Activated T-cell treated with anti-CD3 and anti-CD28 coated beads for 1 hour (primary cell): ENCODE results near the gene PKNOX1.
"Not testable (repeated sequence)": the region's sequence is repeated elsewhere in the genome, so short reads cannot be mapped to it uniquely, and the experiment has no call there.

Experiments
- DNase-seq: peaks from one replicate; pipeline ENCODE4 v3.0.0-alpha.2; 2020; ENCODE audit warnings: low read depth

The PKNOX1 gene

DNA sequence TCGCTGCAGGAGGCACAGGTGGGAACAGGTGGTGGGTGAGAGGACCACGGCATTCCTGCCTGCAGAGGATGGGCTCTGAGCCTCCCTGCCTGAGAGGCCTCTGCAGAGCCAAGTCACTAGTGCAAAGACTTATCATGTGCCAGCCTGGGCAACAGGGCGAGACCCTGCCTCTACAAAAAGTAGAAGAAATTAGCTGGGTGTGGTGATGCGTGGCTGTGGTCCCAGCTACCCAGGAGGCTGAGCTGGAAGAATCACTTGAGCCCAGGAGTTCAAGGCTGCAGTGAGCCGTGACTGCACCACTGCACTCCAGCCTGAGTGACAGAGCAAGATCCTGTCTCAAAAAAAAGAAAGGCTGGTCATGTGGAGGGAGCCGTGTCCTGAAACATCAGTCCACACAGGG lies 46.4 kb downstream of the PKNOX1 start:
- no peak for DNase-seq

DNA sequence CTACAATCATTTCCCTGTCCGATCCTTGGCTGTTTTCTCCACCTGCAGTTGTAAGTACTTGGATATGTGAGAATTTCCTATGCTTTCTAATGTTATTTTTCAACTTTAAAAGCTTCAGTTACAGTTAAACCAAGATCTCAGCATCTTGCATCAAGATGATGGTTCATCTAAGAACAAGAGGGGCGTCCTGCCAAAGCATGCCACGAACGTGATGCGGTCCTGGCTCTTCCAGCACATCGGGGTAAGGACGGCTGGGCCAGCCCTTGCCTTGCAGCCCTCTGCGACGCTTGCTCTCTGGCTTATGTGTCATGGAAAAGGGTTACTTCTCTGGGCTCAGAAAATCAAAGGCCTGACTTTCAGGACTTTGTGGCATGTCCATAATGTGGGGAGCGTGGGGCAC lies 46.8 kb downstream of the PKNOX1 start:
- no peak for DNase-seq

DNA sequence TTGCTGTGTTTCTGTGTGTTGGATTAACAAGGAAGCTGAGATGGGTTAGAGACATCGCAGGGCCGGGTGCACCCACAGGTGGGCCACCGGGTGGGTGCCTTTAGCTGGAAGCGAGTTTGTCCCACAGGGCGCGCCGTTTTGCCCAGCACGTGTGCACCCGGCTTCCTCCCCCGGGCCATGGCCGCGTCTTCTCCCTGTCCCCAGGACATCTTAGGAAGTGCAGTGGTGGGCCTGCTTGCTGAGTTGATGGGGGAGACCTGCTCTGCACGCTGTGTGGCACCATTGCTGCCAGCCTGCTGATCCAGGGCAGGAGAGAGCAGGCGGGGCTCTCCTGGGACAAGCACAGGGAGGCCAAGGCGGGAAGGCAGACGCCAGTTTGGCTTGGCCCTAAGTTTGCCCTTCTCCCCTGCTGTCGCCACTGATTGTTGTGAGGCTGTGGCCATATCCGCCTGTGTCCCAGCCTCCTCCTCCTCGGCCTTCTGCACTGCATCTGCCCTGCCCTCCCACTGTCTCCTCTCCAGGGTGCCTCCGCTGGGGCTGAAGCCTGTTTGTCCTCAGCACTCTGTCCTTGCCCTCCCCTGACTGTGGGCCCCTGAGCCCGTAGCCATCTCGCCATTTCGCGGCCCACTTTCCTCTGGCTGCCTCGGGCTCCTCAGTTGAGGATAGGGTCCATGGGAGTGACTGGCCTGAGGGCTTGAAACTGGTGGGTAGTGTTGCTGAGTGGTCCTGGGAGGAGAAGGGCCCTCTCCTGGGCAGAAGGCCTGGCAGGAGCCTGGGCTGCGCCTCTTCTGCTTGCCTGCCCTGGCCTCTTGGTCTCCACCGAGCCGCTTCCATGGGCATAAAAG lies 47.6 kb downstream of the PKNOX1 start:
- DNase-seq: no peak

DNA sequence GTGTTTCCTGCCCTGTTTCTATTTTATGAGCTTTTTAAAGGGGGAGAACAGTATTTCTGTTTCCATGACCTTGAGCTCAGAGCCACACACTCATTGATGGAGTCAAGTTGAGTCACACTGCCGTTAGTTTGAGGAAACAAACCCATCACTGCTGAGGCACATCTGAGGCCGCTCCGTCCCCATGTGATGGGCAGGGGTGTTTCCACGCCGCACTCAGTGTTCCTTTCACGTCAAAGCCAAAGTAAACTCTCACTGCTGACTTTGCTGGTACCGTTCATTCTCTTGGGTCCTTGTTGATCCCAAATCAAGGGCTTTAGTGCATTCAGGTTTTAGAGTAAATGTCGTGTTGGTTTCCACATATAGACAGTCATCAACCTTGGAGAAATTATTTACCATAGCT lies 48.8 kb downstream of the PKNOX1 start:
- DNase-seq: no peak

DNA sequence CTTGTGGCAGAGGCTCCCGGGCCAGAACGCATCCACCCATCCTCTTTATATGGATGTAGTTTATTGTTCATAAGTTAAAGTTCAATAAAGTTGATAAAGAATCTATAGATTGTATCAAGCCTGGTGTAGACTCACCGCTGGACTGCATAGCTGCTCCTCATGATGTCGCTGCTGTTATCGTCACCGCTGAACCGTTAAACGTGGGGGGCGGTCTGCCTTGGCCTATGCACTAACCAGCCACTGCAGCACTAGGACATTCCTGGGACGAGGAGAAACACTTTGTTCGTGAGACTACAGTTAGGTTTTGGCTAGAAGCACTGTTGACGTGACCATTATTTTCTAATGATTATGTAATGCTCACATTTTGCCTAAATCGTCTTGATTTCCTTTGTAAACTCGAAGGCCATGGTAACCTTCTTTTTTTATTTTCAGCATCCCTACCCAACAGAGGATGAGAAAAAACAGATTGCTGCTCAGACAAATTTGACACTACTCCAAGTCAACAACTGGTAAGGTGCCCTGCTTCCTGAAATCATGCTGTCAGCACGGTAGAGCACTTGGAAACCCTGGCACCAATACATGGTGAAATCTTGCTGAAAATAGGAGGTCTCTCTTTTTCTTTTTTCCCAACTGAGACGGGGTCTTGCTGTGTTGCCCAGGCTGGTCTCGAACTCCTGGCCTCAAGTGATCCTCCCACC lies 50.2 kb downstream of the PKNOX1 start:
- DNase-seq: no peak

DNA sequence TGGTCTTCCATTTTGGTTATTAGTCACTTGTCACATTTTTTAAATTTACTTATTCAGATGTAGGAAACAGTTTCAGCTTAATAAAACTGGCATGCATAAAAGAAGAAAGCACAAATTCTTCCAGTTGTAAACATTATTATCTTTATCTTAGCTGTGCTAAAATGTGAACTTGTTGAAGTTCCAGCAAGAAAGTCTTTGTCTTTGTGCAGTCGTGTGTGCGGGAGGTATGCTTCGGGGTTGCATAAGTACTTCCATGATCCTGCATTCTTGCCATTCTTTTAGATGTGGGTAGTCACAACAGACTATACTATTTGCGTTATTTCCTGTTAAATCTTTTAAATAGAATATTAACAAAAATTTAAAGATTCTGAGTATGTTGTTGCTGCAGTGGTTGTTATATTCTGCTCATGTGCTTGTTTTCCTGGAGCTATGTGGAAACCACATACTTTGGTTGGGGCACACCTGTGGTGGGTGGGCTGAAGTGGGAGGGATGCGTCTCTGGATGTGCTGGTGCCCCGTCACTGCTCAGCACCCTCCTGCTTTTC lies 51.3 kb downstream of the PKNOX1 start:
- DNase-seq: no peak

DNA sequence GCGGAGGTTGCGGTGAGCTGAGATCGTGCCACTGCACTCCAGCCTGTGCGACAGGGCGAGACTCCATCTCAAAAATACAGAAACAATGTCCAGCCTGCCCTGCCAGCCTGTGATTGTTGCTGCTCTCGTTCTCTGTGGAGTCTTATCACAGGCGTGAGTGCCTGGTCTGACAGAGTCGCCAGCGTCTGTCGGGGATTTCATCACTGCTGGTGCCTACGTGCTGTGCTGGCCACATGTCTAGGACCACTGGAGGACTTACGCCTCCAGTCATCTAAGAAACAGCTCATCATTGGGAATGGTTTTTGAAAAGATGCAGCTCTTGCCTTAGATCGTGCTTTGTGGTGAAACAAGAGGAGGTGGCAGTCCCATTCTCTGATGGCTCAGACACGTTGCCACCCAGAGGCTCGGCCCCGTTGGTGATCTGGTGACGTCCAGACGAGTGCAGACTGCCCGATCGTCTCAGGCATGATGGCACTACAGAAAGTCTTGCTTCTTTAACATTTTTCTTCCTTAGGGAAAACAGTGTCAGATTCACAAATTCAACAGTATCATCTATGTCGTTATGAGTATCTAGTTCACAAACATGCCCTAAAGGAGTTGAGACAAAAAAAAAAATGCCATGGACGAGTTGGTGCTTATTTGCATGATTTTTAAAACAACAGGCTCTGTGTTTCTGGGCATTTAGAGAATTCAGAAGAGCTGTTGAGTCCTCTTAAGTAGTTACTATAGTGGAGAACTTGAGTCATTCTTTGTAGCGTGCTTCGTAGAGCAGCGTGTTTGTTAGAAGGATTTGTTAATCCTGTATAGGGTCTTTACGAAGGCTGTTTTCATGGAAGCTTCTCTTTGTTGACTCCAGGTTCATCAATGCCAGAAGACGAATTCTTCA lies 53.7 kb downstream of the PKNOX1 start:
- no peak for DNase-seq

DNA sequence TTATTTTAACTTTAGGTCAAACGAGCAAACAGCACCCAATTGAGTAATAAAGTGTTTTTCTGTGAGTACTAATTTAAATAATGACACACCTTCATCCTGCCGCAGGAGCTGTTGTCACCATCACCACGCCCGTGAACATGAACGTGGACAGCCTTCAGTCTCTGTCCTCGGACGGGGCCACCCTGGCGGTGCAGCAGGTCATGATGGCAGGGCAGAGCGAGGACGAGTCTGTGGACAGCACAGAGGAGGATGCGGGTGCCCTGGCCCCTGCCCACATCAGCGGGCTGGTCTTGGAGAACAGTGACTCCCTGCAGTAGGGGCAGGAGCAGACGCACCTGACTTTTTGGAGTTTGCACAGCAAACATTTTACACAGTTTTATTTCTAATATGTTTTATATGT lies 55.4 kb downstream of the PKNOX1 start:
- DNase-seq: no peak

DNA sequence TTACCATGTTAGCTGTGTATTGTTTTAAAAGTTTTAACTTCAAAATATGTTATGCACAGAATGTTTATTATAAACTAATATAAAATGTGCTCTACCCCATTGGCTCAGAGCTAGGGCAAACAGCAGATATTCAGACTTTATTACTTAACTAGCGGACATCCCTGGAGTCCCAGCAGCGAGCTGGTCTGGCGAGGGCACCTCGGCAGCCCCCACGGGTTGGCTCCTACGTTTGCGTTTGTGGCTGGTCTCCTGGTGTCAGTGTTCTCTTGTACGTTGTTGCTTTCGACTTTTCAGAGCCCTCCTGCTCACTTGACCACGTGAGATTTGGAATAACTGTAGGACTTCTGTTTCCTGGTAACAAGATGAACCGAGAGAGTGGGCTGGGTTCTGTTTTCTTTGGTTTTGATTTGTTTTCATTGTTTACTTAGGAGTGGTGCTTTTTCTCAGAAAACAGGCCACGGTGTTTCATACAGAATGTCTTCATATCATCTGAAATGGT lies 56.8 kb downstream of the PKNOX1 start:
- DNase-seq: no peak

DNA sequence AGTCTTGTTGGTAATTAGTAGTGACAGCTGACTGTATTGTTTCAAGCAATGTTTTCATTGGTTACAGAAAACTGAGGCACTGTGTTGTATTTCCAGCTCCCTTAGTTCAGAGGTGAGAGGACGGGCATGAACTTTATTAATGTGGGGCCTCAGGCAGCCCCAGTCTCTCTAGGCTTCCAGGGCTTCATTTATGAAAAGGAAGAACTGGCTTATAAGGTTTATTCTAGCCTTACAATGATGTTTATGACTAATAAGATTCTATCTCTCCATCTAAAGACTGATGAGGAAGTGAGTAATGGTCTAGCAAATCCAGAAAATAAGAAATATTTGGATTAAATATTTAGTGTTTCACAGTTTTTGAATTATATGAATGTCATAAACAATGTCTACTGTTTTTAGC lies 59.7 kb downstream of the PKNOX1 start:
- no peak for DNase-seq

DNA sequence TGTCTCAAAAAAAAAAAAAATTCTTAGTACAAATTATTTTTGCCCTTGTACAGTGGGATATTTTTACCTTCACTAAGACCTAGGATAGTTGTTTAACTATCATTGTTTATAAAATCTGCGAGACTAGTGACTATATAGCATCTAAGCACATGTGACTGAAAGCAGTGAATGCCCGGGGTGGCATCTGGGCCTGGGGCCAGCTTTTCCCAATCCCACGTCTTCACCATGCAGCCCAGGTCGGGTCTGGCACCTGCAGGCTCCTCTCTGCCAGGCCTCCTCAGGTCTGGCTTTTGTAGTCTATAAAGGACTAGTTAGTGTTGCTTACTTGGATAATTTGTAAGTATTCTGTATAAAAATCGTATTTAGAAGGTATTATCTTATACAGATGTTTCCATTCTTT lies 60.5 kb downstream of the PKNOX1 start:
- no peak for DNase-seq

DNA sequence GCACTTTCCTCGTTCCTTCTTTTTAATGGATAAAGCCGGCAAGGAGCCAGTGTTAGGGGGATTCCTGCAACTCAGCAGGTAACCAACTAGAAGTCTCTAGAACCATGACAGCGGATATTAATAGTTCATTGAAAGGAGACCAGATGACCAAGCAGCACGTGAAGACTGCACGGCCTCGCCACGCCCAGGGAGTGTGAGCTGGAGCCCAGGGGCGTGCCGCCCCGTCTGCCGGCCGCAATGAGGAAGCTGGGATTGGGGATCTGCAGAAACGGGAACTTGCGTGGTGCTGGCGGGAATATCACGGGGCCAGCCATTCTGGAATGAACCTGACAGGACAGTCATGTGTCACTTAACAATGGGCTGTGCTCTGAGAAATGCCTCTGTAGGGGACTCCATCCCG lies 62.5 kb downstream of the PKNOX1 start:
- DNase-seq: not testable (repeated sequence)

DNA sequence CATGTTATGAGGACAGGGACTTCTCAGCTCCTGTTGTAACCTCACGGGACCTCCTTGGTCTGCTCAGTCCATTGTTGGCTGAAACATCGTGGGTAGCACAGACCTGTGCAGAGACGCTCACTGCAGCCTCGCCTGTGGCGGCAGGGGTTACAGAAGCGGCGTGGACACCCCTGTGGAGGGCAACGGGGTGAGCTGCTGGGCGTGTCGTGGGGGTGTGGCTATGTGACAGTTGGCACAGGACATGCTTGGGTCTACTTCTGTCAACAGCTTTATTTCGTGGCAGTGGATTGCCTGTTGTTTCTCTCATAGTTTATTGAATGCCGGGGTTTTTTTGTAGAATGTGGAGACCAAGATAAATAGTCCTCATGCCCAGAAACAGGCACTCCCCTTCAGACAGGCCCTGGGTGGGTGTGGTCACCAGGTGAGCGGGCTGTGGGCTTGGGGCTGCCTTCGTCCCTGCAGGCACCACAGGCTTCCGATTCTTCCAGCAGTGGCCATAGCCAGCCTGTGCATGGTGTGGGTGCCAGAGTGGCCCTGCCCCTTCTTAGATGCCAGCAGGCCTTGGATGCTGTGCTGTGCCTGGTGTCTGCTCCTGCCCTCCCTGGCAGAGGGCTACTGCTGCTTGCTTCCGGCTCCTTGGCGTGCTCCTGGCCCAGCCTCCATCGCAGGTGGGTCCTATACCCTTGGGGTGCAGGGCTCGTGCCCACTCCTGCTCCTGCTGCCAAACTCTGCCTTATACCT lies 63.7 kb downstream of the PKNOX1 start:
- not testable (repeated sequence) for DNase-seq

DNA sequence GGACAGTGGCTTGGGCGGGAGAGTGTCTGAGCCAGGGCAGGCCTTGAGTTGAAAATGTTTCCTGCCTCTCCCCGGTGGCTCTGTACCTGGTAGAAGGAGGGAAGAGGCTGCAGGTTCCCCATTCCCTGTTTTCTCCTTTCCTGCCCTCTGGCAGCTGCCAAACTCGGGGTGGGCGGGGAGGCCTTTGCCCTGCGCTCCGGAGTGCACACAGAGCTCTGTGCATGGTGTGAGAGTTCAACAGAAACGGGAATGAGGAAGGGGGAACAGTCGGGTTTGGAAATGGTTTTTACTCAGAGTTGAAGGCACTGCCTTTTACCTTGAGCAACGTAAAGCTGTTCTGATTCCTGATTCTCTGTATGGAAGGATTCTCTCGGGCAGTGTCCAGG lies 64.3 kb downstream of the PKNOX1 start:
- not testable (repeated sequence) for DNase-seq

DNA sequence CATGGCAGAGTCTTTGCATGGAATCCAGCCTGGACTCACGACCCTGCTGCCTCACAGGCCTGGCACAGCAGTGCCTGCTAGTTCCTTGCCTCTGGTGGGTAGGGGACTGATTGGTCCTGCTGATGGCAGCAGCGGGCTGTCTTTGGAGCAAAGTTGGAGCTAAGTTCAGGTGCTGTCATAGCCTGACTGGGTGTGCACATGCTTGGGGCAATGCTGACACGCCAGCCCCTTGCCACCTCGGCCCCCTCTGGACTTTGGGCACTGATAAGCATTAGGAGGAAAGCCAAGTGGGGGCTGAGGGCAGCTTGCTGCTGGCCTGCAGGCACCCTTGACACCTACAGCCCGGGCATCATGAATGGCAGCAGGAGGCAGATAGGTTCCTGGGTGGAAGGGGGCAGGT lies 67.8 kb downstream of the PKNOX1 start:
- not testable (repeated sequence) for DNase-seq

DNA sequence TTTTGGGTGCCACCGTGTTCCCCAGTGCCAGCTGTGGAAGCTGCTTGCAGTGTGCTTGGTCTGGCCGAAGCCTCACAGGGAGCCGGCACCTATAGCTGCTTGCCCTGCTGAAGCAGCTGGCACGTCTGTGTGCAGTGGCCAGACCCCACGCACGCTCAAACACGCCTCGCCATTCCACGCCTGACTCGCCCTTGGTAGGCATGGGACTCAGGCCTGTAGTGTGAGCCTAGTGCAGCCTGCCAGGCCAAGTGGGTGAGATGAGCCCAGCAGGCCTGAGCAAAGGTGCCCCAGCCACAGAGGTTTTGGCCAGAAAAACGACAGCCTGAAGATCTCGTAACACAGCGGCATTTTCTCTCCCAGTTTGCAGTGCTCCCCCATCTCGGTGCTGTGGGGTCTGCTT lies 68.9 kb downstream of the PKNOX1 start:
- DNase-seq: not testable (repeated sequence)

DNA sequence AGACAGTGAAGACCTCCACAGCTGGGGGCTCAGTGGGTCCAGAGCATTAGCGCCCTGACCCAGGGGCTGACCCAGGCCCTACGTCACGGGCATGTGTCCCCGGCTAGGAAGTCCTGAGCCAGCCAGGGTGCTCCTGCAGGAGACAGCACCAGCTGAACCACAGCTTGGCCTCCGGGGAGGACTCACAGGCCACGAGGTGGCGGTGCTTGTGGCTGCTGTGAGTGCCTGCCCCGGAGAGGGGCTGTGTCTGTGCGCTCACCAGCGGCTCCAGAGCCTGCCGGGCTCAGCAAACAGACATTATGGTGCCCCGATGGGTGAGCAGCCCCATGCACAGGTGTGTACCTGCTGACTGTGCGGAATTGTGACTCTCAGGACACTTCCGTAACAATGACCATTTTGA lies 70.2 kb downstream of the PKNOX1 start:
- DNase-seq: not testable (repeated sequence)

DNA sequence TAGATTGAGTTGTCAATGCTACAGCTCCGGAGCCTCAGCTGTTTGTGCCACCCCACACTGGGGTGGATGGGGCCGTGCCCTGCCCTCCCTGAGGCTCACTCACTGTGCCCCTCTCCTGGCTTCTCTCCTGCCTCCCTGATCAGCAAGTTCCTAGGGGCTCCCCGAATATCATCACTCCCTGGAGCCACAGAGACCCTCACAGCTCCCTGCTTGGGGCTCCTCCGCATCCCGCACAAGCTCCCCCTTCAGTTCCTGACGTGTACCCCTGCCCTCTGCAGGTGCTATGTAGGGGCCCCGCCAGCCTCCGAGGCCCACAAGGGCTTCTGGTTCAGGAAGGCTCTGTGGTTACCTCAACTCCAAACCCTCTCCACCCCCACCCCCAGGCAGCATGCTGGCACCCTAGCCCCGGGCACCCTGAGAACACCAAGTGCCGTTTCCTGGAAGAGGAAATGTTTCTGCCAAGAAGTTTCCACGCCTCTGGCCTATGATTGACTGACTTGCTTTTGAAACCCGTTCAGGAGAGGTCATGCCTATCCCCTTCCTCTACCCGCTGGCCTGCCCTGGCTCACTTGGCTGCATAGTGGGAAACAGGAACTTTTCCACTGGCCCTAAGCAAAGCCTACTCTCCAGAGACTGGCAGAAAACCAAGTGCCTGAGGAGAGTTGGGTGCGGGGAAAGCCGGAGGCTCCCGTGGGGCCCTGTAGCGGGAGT lies 71.0 kb downstream of the PKNOX1 start:
- DNase-seq: not testable (repeated sequence)

DNA sequence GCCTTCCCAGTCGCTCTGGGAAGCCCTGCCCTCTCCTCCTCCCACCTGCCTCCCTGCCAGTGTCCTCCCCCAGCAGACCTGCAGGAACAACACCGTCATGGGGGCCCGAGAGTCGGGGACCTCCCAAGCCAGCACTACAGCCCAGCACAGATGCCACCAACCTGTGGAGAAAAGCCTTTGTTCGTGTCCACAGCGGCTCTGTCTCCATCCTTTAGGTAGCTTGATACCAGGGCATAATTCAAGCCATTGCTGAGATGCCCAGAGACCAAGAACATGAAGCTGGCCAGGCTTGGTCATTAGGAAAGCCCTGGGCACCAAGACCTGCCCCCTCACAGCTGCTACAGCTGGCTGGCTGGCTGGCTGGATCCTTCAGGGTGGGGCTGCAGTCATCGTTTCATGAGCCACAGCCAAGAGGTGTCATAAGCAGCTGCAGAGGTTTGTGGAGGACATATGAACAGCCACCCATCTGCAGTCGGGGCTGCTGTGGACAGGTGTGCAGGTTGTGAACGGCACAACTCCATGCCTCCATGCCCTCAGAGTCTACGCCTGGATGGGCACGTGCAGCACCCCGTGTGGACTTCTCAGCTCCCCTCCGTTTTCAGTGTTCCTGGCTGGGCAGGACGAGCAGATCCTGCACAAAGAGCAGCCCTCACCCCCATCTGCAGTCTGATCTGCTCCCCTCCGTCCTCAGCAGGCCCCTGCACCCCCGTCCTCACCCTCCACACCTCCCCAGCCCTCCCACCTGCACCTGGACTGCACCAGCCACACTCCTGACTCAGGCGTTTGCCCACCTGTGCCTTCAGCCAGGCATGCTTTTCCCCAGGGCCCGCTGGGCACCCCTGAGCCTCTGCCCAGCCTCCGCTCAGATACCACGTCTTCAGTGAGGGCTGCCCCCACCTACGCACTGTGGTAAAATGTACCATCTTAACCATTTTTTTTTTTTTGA lies 71.8 kb downstream of the PKNOX1 start:
- not testable (repeated sequence) for DNase-seq

DNA sequence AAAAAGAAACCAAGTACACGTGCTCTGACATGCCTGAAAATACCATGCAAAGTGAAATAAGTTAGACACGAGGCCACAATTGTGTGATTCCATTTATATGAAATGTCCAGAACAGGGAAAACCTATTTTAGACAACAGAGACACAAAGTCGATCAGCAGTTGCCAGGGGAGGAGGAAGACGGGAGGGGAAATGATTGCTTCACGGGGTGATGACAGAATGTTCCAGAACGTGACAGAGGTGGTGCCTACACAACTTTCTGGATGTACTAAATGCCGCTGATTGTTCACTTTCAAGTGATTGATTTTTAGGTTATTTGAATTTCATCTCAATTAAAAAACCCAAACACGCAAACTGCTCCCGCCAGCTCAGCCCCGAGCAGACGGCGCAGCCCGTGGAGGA lies 78.8 kb downstream of the PKNOX1 start:
- DNase-seq: not testable (repeated sequence)
